AG04450 (cell line): ENCODE results near the gene ZMYND8. TPM values are rescaled to one million over a fixed set of nuclear protein-coding genes. Genes with fewer than 3 reads are reported as not detected.
A peak's percentile ranks its signal among the peaks of the same experiment; 100 is the strongest.
"Not testable (repeated sequence)": the region's sequence is repeated elsewhere in the genome, so short reads cannot be mapped to it uniquely, and the experiment has no call there.

Experiments used
- CTCF ChIA-PET: fragments of 300-600, 350-600 bp; formaldehyde crosslinking; extraction: SDS; loops from one replicate; lab custom pipeline; 2022; ENCODE audit warnings: antibody characterized with exemption, inconsistent platforms; lab: Charles Lee
- POLR2A ChIA-PET: fragments of 350-600 bp; formaldehyde crosslinking; extraction: SDS; loops from one replicate; lab custom pipeline; 2021; ENCODE audit warnings: antibody characterized with exemption, inconsistent platforms; lab: Yijun Ruan, JAX
- DNase-seq: peaks from one replicate; pipeline ENCODE4 v3.0.0-alpha.2; 2011; ENCODE audit warnings: low read depth, low spot score
- H3K27ac ChIP-seq: one replicate; pipeline ENCODE4 v1.5.1; 2012; ENCODE audit warnings: low read depth, low read length, control low read depth
- H3K27me3 ChIP-seq: one replicate; pipeline ENCODE4 v1.6.0; 2012; ENCODE audit warnings: low read length; ENCODE audit not compliant: control insufficient read depth, insufficient read depth
- H3K4me3 ChIP-seq: 2 replicates; pipeline ENCODE4 v1.5.1; 2011; ENCODE audit warnings: mild to moderate bottlenecking, low read depth, low read length, control low read depth
- H3K9me3 ChIP-seq: 2 replicates; pipeline ENCODE4 v1.5.1; 2012; ENCODE audit warnings: low read length; ENCODE audit not compliant: control insufficient read depth, insufficient read depth
- CTCF ChIP-seq: IDR thresholded peaks from 2 replicates; pipeline ENCODE4 v1.5.1; 2011; ENCODE audit warnings: low read depth, low read length, control low read depth, inconsistent platforms
- polyA plus RNA-seq: library from polyadenylated mRNA; depleted of rRNA; stranded (reverse); fragments of >200 nt; gene quantifications from 2 replicates; pipeline ENCODE4 v1.2.3, GENCODE V29; 2011

Gene ZMYND8
- polyA plus RNA-seq, 1 experiment = 23.1 TPM

- Histone ChIP-seq H3K9me3 (no peaks in the 10 kb centered on the region), H3K27me3 (no peaks in the 10 kb centered on the region), H3K4me3 (no peak overlapping the region), H3K27ac (peak overlapping the region; percentile 52)
- peak; percentile 63 for DNase-seq
- ChIA-PET POLR2A (interaction anchor here (0.6 to 1.6 kb wide), 4 partner anchors 20 to 105 kb away, joined by 3 to 7 read pairs (median 4); no protein-coding TSS in a partner anchor), CTCF (interaction anchor here (0.9 to 8.8 kb wide), 6 partner anchors 34 to 183 kb away, joined by 3 to 561 read pairs (median 4); no protein-coding TSS in a partner anchor)
- TF ChIP-seq CTCF = no peak
Observed at GRCh38 chr20:47379433-47380150, 23.1 kb upstream of the ZMYND8 start.

- H3K27me3 ChIP-seq = no peaks in the 10 kb centered on the region
- ChIA-PET CTCF (interaction anchor here (0.6 kb wide), 1 partner anchor 104 kb away, joined by 3 read pairs; no protein-coding TSS in a partner anchor), POLR2A (no interaction called here)
- H3K4me3 ChIP-seq = no peak overlapping the region
- no peaks in the 10 kb centered on the region for H3K9me3 ChIP-seq
- DNase-seq = no peak
- TF ChIP-seq CTCF = no peak
- no peak overlapping the region for H3K27ac ChIP-seq
Observed at GRCh38 chr20:47377122-47377722, 20.7 kb upstream of the ZMYND8 start.

GRCh38 chr20:47376096-47376643, 19.7 kb upstream of the ZMYND8 start:
- POLR2A ChIA-PET, H3K4me3 ChIP-seq, H3K27me3 ChIP-seq, H3K9me3 ChIP-seq, DNase-seq, H3K27ac ChIP-seq: not testable (repeated sequence)
- CTCF ChIA-PET = interaction anchor here (0.7 kb wide), 1 partner anchor 84 kb away, joined by 3 read pairs; no protein-coding TSS in a partner anchor

- DNase-seq, H3K9me3 ChIP-seq, H3K4me3 ChIP-seq, H3K27me3 ChIP-seq, POLR2A ChIA-PET, H3K27ac ChIP-seq: not testable (repeated sequence)
- CTCF ChIA-PET = interaction anchor here (0.8 to 2.2 kb wide), 3 partner anchors 10 to 103 kb away, joined by 3 to 13 read pairs (median 9); no protein-coding TSS in a partner anchor
Observed at GRCh38 chr20:47374121-47374520, 17.6 kb upstream of the ZMYND8 start.

GRCh38 chr20:47373206-47373733, 16.8 kb upstream of the ZMYND8 start:
- DNase-seq = no peak
- CTCF ChIA-PET = interaction anchor here (0.8 to 2.2 kb wide), 3 partner anchors 10 to 102 kb away, joined by 3 to 13 read pairs (median 9); no protein-coding TSS in a partner anchor
- no peak for TF ChIP-seq CTCF
- Histone ChIP-seq H3K27me3 (no peaks in the 10 kb centered on the region), H3K4me3 (no peak overlapping the region), H3K9me3 (no peaks in the 10 kb centered on the region), H3K27ac (no peak overlapping the region)
- POLR2A ChIA-PET = no interaction called here
